ENCODE results near the gene SSH2. TPM values are rescaled to one million over a fixed set of nuclear protein-coding genes. Genes with fewer than 3 reads are reported as not detected.

The SSH2 gene
- total and polyA plus RNA-seq, 5 donors from 2014 or later, result 27.2 to 90.4 (median 38.2) TPM

DNA sequence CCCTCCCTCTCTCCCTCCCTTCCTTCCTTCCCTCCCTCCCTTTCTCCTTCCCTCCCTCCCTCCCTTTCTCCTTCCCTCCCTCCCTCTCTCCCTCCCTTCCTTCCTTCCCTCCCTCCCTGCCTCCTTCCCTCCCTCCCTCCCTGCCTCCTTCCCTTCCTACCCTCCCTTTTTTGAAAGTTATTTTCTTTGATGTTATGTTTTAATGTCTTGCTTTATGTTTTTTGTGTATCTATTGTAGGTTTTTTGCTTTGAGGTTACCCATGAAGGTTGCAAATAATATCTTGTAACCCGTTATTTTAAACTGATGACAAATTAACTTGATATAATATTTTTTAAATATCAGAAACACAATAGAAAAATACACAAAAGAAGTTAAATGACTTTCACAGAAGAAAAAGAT, 96.2 kb downstream of the SSH2 start:
- no peak overlapping the region for H3K4me3 Mint-ChIP-seq
- H3K27ac Mint-ChIP-seq, result no peak overlapping the region
- Histone ChIP-seq H3K27me3 (ENCODE audit: control insufficient read depth, insufficient read depth, low read length) (no peaks in the 10 kb centered on the region), H3K27ac (ENCODE audit: insufficient read depth, low read length, poor library complexity, severe bottlenecking) (no peak overlapping the region), H3K4me3 (ENCODE audit: low read depth, low read length) (no peak overlapping the region), H3K36me3 (ENCODE audit: control insufficient read depth, insufficient read depth, low read length) (no peaks in the 10 kb centered on the region), H3K4me1 (ENCODE audit: control insufficient read depth, insufficient read depth, low read length, poor library complexity, severe bottlenecking) (no peaks in the 10 kb centered on the region), H3K9me3 (ENCODE audit: control insufficient read depth in 2 of 2, low read length in 2 of 2) (no peaks in the 10 kb centered on the region)
- DNase-seq (no peak), ATAC-seq (ENCODE audit: low read depth in 2 of 2) (no peak)
- no peaks in the 10 kb centered on the region for H3K36me3 Mint-ChIP-seq
- H3K27me3 Mint-ChIP-seq, result no peaks in the 10 kb centered on the region
- no peaks in the 10 kb centered on the region for H3K9me3 Mint-ChIP-seq
- peaks cover 0 to 15% (median 5%) of the 10 kb centered on the region in 4 donors for H3K4me1 Mint-ChIP-seq

GRCh38 chr17:29828676-29829284, 101.2 kb downstream of the SSH2 start:
- Mint-ChIP-seq H3K9me3 (no peaks in the 10 kb centered on the region), H3K27me3 (no peaks in the 10 kb centered on the region), H3K4me3 (no peak overlapping the region), H3K27ac (peak overlapping the region in 1 of 3 donors; percentile 74), H3K4me1 (peaks cover 0 to 27% (median 19%) of the 10 kb centered on the region in 4 donors), H3K36me3 (no peaks in the 10 kb centered on the region)
- no peak overlapping the region for H3K27ac ChIP-seq (ENCODE audit: insufficient read depth, low read length, poor library complexity, severe bottlenecking)
- H3K36me3 ChIP-seq (ENCODE audit: control insufficient read depth, insufficient read depth, low read length), result no peaks in the 10 kb centered on the region
- DNase-seq, result peak in 1 of 3 donors; percentile 14
- H3K27me3 ChIP-seq (ENCODE audit: control insufficient read depth, insufficient read depth, low read length), result no peaks in the 10 kb centered on the region
- H3K4me1 ChIP-seq (ENCODE audit: control insufficient read depth, insufficient read depth, low read length, poor library complexity, severe bottlenecking), result no peaks in the 10 kb centered on the region
- H3K4me3 ChIP-seq (ENCODE audit: low read depth, low read length), result no peak overlapping the region
- ATAC-seq (ENCODE audit: low read depth in 2 of 2), result peak in 1 of 2 donors; percentile 43
- H3K9me3 ChIP-seq (ENCODE audit: control insufficient read depth in 2 of 2, low read length in 2 of 2), result no peaks in the 10 kb centered on the region

- peak overlapping the region in 1 of 3 donors; percentile 8 for H3K27ac Mint-ChIP-seq
- H3K4me1 Mint-ChIP-seq, result peaks cover 0 to 27% (median 19%) of the 10 kb centered on the region in 4 donors
- H3K4me3 Mint-ChIP-seq, result no peak overlapping the region
These were observed 102.8 kb downstream of the SSH2 start for GRCh38 chr17:29827179-29827578.

DNA sequence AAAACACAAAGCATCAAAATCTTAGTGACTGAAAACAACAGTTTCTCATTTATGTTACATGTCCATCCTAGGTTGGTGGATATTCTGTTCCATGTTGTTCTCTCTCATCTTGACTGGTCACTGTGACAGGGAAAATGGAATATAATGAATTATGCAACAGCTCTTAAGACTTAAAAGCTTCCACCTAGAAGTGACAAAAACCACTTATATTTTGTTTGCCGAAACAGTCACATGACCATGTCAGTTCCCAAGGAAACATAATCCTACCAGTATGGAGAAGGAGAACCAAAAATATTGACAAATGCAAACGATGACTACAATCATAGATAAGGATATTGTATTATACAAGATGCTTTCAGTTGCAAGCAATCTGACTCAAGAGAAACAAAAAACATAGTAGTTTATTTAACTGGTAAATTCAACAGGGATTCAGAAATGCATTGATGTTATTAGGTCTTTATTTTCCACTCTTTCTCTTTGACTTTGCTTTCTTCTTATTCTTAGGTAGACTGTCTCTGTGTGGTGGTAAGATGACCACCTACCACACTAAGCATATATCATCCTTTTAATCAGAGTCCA, 103.8 kb downstream of the SSH2 start:
- ATAC-seq (ENCODE audit: low read depth in 2 of 2) (no peak), DNase-seq (no peak)
- Mint-ChIP-seq H3K4me1 (peaks cover 0 to 27% (median 19%) of the 10 kb centered on the region in 4 donors), H3K9me3 (no peaks in the 10 kb centered on the region), H3K27me3 (no peaks in the 10 kb centered on the region), H3K4me3 (no peak overlapping the region), H3K36me3 (no peaks in the 10 kb centered on the region), H3K27ac (no peak overlapping the region)
- Histone ChIP-seq H3K36me3 (ENCODE audit: control insufficient read depth, insufficient read depth, low read length) (no peaks in the 10 kb centered on the region), H3K4me1 (ENCODE audit: control insufficient read depth, insufficient read depth, low read length, poor library complexity, severe bottlenecking) (no peaks in the 10 kb centered on the region), H3K27ac (ENCODE audit: insufficient read depth, low read length, poor library complexity, severe bottlenecking) (no peak overlapping the region), H3K4me3 (ENCODE audit: low read depth, low read length) (no peak overlapping the region), H3K27me3 (ENCODE audit: control insufficient read depth, insufficient read depth, low read length) (no peaks in the 10 kb centered on the region), H3K9me3 (ENCODE audit: control insufficient read depth in 2 of 2, low read length in 2 of 2) (no peaks in the 10 kb centered on the region)

More at GRCh38 chr17:29827179-29827578, 102.8 kb downstream of the SSH2 start:
- DNase-seq (no peak), ATAC-seq (ENCODE audit: low read depth in 2 of 2) (no peak)
- no peaks in the 10 kb centered on the region for H3K36me3 ChIP-seq (ENCODE audit: control insufficient read depth, insufficient read depth, low read length)
- no peak overlapping the region for H3K4me3 ChIP-seq (ENCODE audit: low read depth, low read length)
- no peaks in the 10 kb centered on the region for H3K4me1 ChIP-seq (ENCODE audit: control insufficient read depth, insufficient read depth, low read length, poor library complexity, severe bottlenecking)
- no peaks in the 10 kb centered on the region for H3K27me3 ChIP-seq (ENCODE audit: control insufficient read depth, insufficient read depth, low read length)
- no peak overlapping the region for H3K27ac ChIP-seq (ENCODE audit: insufficient read depth, low read length, poor library complexity, severe bottlenecking)
- Mint-ChIP-seq H3K36me3 (no peaks in the 10 kb centered on the region), H3K9me3 (no peaks in the 10 kb centered on the region), H3K27me3 (no peaks in the 10 kb centered on the region)
- H3K9me3 ChIP-seq (ENCODE audit: control insufficient read depth in 2 of 2, low read length in 2 of 2), result no peaks in the 10 kb centered on the region

DNA sequence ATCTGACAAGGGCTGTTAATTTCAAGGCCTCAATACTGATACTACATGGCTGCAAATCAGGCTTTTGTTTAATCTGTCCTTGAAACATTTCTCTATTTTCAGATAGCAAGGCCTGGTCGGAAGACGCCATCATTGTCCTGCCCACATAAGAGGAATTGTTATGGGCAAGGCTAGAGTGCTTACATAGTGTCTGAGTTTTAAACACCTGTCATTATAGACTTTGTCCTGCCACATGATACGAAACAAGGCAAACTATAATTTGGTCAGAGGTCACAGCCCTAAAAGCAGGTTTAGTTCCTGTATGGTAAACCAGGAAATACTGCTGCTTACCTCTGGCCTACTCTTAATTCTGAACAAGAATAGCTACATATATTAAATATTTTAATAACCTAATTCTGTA, 104.4 kb downstream of the SSH2 start:
- Mint-ChIP-seq H3K27me3 (no peaks in the 10 kb centered on the region), H3K9me3 (no peaks in the 10 kb centered on the region), H3K4me1 (peaks cover 0 to 27% (median 18%) of the 10 kb centered on the region in 4 donors), H3K36me3 (no peaks in the 10 kb centered on the region), H3K4me3 (no peak overlapping the region), H3K27ac (no peak overlapping the region)
- Histone ChIP-seq H3K9me3 (ENCODE audit: control insufficient read depth in 2 of 2, low read length in 2 of 2) (no peaks in the 10 kb centered on the region), H3K36me3 (ENCODE audit: control insufficient read depth, insufficient read depth, low read length) (no peaks in the 10 kb centered on the region), H3K4me1 (ENCODE audit: control insufficient read depth, insufficient read depth, low read length, poor library complexity, severe bottlenecking) (no peaks in the 10 kb centered on the region), H3K27me3 (ENCODE audit: control insufficient read depth, insufficient read depth, low read length) (no peaks in the 10 kb centered on the region), H3K27ac (ENCODE audit: insufficient read depth, low read length, poor library complexity, severe bottlenecking) (no peak overlapping the region), H3K4me3 (ENCODE audit: low read depth, low read length) (no peak overlapping the region)
- ATAC-seq (ENCODE audit: low read depth in 2 of 2), result no peak
- DNase-seq, result no peak

GRCh38 chr17:29821897-29822296, 108.1 kb downstream of the SSH2 start:
- Histone ChIP-seq H3K4me1 (ENCODE audit: control insufficient read depth, insufficient read depth, low read length, poor library complexity, severe bottlenecking) (no peaks in the 10 kb centered on the region), H3K27me3 (ENCODE audit: control insufficient read depth, insufficient read depth, low read length) (no peaks in the 10 kb centered on the region), H3K9me3 (ENCODE audit: control insufficient read depth in 2 of 2, low read length in 2 of 2) (no peaks in the 10 kb centered on the region), H3K27ac (ENCODE audit: insufficient read depth, low read length, poor library complexity, severe bottlenecking) (no peak overlapping the region), H3K36me3 (ENCODE audit: control insufficient read depth, insufficient read depth, low read length) (no peaks in the 10 kb centered on the region), H3K4me3 (ENCODE audit: low read depth, low read length) (no peak overlapping the region)
- Mint-ChIP-seq H3K27ac (no peak overlapping the region), H3K9me3 (no peaks in the 10 kb centered on the region), H3K4me3 (no peak overlapping the region), H3K27me3 (no peaks in the 10 kb centered on the region), H3K36me3 (no peaks in the 10 kb centered on the region), H3K4me1 (peaks cover 0 to 18% (median 12%) of the 10 kb centered on the region in 4 donors)
- ATAC-seq (ENCODE audit: low read depth in 2 of 2) (no peak), DNase-seq (no peak)

DNA sequence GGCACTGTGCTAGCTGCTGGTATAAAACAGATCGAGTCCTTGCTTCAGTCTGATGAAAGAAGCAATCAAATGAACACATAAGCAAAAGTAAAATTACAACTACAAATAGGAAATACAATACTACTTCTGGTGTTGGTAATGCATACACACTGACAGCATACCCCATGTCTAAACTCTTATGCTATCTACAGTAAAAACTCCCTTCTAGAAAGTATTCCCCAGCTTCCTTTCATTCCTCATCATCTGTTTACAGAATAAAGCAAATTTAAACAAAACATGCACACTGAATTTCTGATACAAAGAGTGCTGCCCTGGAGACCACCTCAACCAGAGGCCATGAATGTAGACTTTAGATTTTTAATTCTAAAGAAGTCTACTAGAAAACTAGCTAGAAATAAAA, 109.6 kb downstream of the SSH2 start:
- H3K4me1 ChIP-seq (ENCODE audit: control insufficient read depth, insufficient read depth, low read length, poor library complexity, severe bottlenecking), result no peaks in the 10 kb centered on the region
- no peak overlapping the region for H3K27ac Mint-ChIP-seq
- H3K27me3 ChIP-seq (ENCODE audit: control insufficient read depth, insufficient read depth, low read length), result no peaks in the 10 kb centered on the region
- DNase-seq (no peak), ATAC-seq (ENCODE audit: low read depth in 2 of 2) (no peak)
- no peak overlapping the region for H3K27ac ChIP-seq (ENCODE audit: insufficient read depth, low read length, poor library complexity, severe bottlenecking)
- no peaks in the 10 kb centered on the region for H3K27me3 Mint-ChIP-seq
- peaks cover 0 to 11% (median 9%) of the 10 kb centered on the region in 4 donors for H3K4me1 Mint-ChIP-seq
- H3K36me3 ChIP-seq (ENCODE audit: control insufficient read depth, insufficient read depth, low read length), result no peaks in the 10 kb centered on the region
- no peaks in the 10 kb centered on the region for H3K9me3 Mint-ChIP-seq
- H3K4me3 Mint-ChIP-seq, result no peak overlapping the region
- no peak overlapping the region for H3K4me3 ChIP-seq (ENCODE audit: low read depth, low read length)
- no peaks in the 10 kb centered on the region for H3K9me3 ChIP-seq (ENCODE audit: control insufficient read depth in 2 of 2, low read length in 2 of 2)
- H3K36me3 Mint-ChIP-seq, result no peaks in the 10 kb centered on the region

Measured in CD4-positive, CD25-positive, alpha-beta regulatory T cell (primary cell).